SK-N-SH treated with all-trans-retinoic acid at 6 μM for 48 hours (cell line): Measurements from ENCODE around the gene TMIGD3.

ENCODE experiments used
- ATAC-seq: fragments of 200-7000 bp; cut with Tn5 transposase; 3 replicates; pipeline ENCODE4 v1.9.1; 2020; ENCODE audit warnings: mild to moderate bottlenecking, moderate library complexity
- ARNTL ChIP-seq: fragments of 450-650 bp; formaldehyde crosslinking; IDR thresholded peaks from 2 replicates; pipeline ENCODE4 v1.5.0; 2020; ENCODE audit warnings: low read depth, mild to moderate bottlenecking, moderate library complexity, borderline replicate concordance
- BACH2 ChIP-seq: fragments of 250-450 bp; sonication (Bioruptor Pico); IDR thresholded peaks from 2 replicates; pipeline ENCODE4 v1.9.0; 2021; ENCODE audit warnings: mild to moderate bottlenecking, borderline replicate concordance
- CSDC2 ChIP-seq: fragments of 250-450 bp; sonication (Bioruptor Pico); IDR thresholded peaks from 2 replicates; pipeline ENCODE4 v1.5.0; 2020; ENCODE audit warnings: mild to moderate bottlenecking, moderate library complexity
- ESRRG ChIP-seq: fragments of 250-450 bp; sonication (Bioruptor Pico); IDR thresholded peaks from 2 replicates; pipeline ENCODE4 v1.6.1; 2021; ENCODE audit warnings: mild to moderate bottlenecking
- GLIS3 ChIP-seq: fragments of 250-450 bp; sonication (Bioruptor Pico); IDR thresholded peaks from 2 replicates; pipeline ENCODE4 v1.5.0; 2020; ENCODE audit warnings: mild to moderate bottlenecking, moderate library complexity
- ISL1 ChIP-seq: fragments of 250-450 bp; sonication (Bioruptor Pico); IDR thresholded peaks from 2 replicates; pipeline ENCODE4 v2.1.2; 2022; ENCODE audit warnings: mild to moderate bottlenecking, moderate library complexity
- OSR1 ChIP-seq: fragments of 250-450 bp; sonication (Bioruptor Pico); IDR thresholded peaks from 2 replicates; pipeline ENCODE4 v1.8.0; 2022; ENCODE audit warnings: moderate library complexity, mild to moderate bottlenecking, inconsistent platforms
- PPARA ChIP-seq: fragments of 250-450 bp; sonication (Bioruptor Pico); IDR thresholded peaks from 2 replicates; pipeline ENCODE4 v1.5.0; 2020; ENCODE audit warnings: mild to moderate bottlenecking, borderline replicate concordance
- RARB ChIP-seq: fragments of 250-450 bp; sonication (Bioruptor Pico); IDR thresholded peaks from 2 replicates; pipeline ENCODE4 v1.8.0; 2021; ENCODE audit warnings: mild to moderate bottlenecking, moderate library complexity
- SNAI2 ChIP-seq: fragments of 250-450 bp; sonication (Bioruptor Pico); IDR thresholded peaks from 2 replicates; pipeline ENCODE4 v1.5.0; 2020; ENCODE audit warnings: mild to moderate bottlenecking, moderate library complexity
- TCF4 ChIP-seq: fragments of 250-450 bp; sonication (Bioruptor Pico); IDR thresholded peaks from 2 replicates; pipeline ENCODE4 v1.8.0; 2021; ENCODE audit warnings: mild to moderate bottlenecking, moderate library complexity, borderline replicate concordance
- TOX ChIP-seq: fragments of 250-450 bp; sonication (Bioruptor Pico); IDR thresholded peaks from 2 replicates; pipeline ENCODE4 v1.8.0; 2021; ENCODE audit warnings: mild to moderate bottlenecking, moderate library complexity, borderline replicate concordance
- ZC3H10 ChIP-seq: fragments of 250-450 bp; sonication (Bioruptor Pico); IDR thresholded peaks from 2 replicates; pipeline ENCODE4 v1.5.1; 2021; ENCODE audit warnings: mild to moderate bottlenecking, moderate library complexity
- ZFP3 ChIP-seq: fragments of 250-450 bp; sonication (Bioruptor Pico); IDR thresholded peaks from 2 replicates; pipeline ENCODE4 v1.5.0; 2020; ENCODE audit warnings: mild to moderate bottlenecking, moderate library complexity
- ZFP30 ChIP-seq: fragments of 450-650 bp; formaldehyde crosslinking; IDR thresholded peaks from 2 replicates; pipeline ENCODE4 v1.5.0; 2022; ENCODE audit warnings: mild to moderate bottlenecking, moderate library complexity
- ZNF565 ChIP-seq: fragments of 450-650 bp; formaldehyde crosslinking; conservative IDR thresholded peaks from 2 replicates; pipeline ENCODE4 v1.5.0; 2020; ENCODE audit warnings: low read depth, mild to moderate bottlenecking, moderate library complexity
- ZNF70 ChIP-seq: fragments of 450-650 bp; formaldehyde crosslinking; IDR thresholded peaks from 2 replicates; pipeline ENCODE4 v1.5.0; 2020; ENCODE audit warnings: mild to moderate bottlenecking, moderate library complexity
- ZNF8 ChIP-seq: fragments of 450-650 bp; formaldehyde crosslinking; IDR thresholded peaks from 2 replicates; pipeline ENCODE4 v1.5.0; 2020; ENCODE audit warnings: mild to moderate bottlenecking, moderate library complexity
- TF ChIP-seq, protein P1 (sequence below): fragments of 250-450 bp; sonication (Bioruptor Pico); IDR thresholded peaks from 2 replicates; pipeline ENCODE4 v1.8.0; 2020; ENCODE audit warnings: mild to moderate bottlenecking, moderate library complexity, borderline replicate concordance
- TF ChIP-seq, protein P2 (sequence below): fragments of 250-450 bp; sonication (Bioruptor Pico); IDR thresholded peaks from 2 replicates; pipeline ENCODE4 v1.8.0; 2021; ENCODE audit warnings: low read depth, mild to moderate bottlenecking, moderate library complexity, borderline replicate concordance
- TF ChIP-seq, protein P3 (sequence below): fragments of 250-450 bp; sonication (Bioruptor Pico); IDR thresholded peaks from 2 replicates; pipeline ENCODE4 v1.5.1; 2020; ENCODE audit warnings: low read depth, mild to moderate bottlenecking, moderate library complexity
- TF ChIP-seq, protein P4 (sequence below): fragments of 250-450 bp; sonication (Bioruptor Pico); IDR thresholded peaks from 2 replicates; pipeline ENCODE4 v1.5.1; 2021; ENCODE audit warnings: mild to moderate bottlenecking, moderate library complexity

The TMIGD3 gene

DNA sequence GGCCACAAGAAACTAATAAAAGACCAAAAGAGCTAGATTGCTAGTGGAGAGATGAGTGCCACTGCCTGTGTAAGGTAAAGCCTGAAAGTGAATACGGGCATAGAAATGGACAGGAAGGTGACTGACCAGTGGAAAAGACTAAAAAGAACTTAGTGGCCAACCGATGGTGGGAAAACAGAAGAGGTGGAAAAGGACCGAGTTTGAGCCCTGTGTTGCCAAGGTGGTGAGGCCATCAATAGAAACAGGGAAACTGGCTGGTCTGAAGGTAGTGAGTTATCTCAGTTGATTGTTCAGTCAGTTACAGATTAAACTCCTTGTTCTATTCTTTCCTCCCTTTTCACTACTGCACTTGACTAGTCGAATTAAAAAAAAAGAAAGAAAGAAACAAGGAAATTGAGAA lies 56.9 kb downstream of the TMIGD3 start (continued):
- no peak for TF ChIP-seq TCF4 (CRISPR knock-in tag)
- no peak for TF ChIP-seq CSDC2 (CRISPR knock-in tag)
- no peak for TF ChIP-seq BACH2 (CRISPR knock-in tag)
- TF ChIP-seq ZNF8 (CRISPR knock-in tag), result no peak

DNA sequence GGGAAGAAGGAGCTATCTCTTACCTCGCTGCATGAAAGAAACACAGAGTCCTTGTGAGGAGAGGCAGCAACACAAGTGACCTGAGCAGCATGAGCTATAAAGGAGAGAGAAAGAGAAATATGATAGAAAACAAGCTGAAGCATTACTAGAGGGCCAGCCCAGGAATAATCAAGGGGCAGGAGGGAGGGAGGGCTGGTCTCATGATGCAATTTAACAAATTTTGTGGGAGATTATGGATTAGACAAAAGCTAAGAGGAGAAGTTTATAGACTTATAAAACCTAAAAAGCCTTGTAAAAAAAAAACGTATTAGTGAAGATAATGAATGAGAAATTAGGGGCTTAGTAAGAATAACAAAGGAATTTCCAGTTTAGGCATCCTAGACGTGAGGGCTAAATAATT lies 59.4 kb downstream of the TMIGD3 start:
- ATAC-seq, result no peak
- no peak for TF ChIP-seq ZFP30 (CRISPR knock-in tag)
- TF ChIP-seq PPARA, result no peak
- no peak for TF ChIP-seq ZNF70 (CRISPR knock-in tag)
- TF ChIP-seq, protein P1, sequence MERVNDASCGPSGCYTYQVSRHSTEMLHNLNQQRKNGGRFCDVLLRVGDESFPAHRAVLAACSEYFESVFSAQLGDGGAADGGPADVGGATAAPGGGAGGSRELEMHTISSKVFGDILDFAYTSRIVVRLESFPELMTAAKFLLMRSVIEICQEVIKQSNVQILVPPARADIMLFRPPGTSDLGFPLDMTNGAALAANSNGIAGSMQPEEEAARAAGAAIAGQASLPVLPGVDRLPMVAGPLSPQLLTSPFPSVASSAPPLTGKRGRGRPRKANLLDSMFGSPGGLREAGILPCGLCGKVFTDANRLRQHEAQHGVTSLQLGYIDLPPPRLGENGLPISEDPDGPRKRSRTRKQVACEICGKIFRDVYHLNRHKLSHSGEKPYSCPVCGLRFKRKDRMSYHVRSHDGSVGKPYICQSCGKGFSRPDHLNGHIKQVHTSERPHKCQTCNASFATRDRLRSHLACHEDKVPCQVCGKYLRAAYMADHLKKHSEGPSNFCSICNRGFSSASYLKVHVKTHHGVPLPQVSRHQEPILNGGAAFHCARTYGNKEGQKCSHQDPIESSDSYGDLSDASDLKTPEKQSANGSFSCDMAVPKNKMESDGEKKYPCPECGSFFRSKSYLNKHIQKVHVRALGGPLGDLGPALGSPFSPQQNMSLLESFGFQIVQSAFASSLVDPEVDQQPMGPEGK (CRISPR knock-in tag), result no peak
- TF ChIP-seq ZC3H10 (CRISPR knock-in tag), result no peak
- TF ChIP-seq ZNF8 (CRISPR knock-in tag), result no peak
- no peak for TF ChIP-seq ZFP3 (CRISPR knock-in tag)
- TF ChIP-seq ESRRG (CRISPR knock-in tag), result no peak
- TF ChIP-seq ZNF565, result no peak
- TF ChIP-seq BACH2 (CRISPR knock-in tag), result no peak
- TF ChIP-seq, protein P2, sequence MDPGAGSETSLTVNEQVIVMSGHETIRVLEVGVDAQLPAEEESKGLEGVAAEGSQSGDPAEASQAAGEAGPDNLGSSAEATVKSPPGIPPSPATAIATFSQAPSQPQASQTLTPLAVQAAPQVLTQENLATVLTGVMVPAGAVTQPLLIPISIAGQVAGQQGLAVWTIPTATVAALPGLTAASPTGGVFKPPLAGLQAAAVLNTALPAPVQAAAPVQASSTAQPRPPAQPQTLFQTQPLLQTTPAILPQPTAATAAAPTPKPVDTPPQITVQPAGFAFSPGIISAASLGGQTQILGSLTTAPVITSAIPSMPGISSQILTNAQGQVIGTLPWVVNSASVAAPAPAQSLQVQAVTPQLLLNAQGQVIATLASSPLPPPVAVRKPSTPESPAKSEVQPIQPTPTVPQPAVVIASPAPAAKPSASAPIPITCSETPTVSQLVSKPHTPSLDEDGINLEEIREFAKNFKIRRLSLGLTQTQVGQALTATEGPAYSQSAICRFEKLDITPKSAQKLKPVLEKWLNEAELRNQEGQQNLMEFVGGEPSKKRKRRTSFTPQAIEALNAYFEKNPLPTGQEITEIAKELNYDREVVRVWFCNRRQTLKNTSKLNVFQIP (CRISPR knock-in tag), result no peak
- no peak for TF ChIP-seq TCF4 (CRISPR knock-in tag)
- no peak for TF ChIP-seq SNAI2 (CRISPR knock-in tag)
- no peak for TF ChIP-seq ARNTL (CRISPR knock-in tag)
- TF ChIP-seq, protein P3, sequence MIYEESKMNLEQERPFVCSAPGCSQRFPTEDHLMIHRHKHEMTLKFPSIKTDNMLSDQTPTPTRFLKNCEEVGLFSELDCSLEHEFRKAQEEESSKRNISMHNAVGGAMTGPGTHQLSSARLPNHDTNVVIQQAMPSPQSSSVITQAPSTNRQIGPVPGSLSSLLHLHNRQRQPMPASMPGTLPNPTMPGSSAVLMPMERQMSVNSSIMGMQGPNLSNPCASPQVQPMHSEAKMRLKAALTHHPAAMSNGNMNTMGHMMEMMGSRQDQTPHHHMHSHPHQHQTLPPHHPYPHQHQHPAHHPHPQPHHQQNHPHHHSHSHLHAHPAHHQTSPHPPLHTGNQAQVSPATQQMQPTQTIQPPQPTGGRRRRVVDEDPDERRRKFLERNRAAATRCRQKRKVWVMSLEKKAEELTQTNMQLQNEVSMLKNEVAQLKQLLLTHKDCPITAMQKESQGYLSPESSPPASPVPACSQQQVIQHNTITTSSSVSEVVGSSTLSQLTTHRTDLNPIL (CRISPR knock-in tag), result no peak
- TF ChIP-seq CSDC2 (CRISPR knock-in tag), result no peak
- TF ChIP-seq, all 23 proteins: peak for 0

DNA sequence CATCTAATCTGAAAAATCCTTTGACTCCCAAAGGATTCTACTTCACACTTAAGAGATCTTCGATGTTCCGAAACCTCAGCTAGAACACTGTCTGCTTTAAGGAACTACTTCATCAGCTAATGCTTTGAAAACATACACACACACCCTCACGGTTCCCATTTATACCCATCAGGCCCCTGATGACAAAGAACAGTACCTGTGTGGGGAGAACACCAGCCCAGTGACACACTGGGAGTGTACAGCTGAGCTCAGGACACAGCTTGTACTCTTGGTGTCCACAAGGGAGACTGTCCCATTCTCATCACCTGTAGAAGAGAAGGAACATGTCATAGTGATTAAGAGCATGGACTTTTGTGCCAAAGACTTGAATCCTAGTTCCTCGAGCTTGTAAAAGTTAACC lies 61.0 kb downstream of the TMIGD3 start:
- no peak for TF ChIP-seq ARNTL (CRISPR knock-in tag)
- no peak for ATAC-seq

DNA sequence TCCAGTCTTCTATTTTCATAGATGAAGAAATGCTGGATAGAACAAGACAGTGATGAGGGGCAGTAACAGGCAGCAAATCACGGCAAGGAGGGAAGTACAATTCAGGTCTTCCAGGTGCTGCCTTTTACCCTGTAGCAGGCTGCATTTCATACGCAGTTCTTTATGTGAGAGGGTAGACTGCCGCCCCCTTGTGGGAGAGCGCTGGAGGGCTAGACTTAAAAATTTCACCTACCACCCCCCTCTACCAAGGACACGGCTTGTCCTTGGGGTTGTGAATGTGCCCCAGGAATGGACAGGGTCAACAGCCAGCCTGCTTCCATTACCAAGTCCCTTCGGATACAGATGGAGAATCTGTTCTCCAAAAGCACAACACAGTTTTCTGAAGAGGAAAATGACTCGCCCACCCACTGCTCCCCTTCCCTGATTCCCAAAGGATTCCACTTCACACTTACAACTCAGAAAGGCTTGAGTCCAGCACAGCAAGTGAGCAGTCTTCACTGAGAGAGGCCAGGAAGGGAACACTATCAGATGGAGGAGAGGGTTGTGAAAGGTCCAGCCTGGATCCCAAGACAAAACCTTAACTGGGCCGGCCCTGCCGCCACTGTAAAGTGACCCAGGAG lies 61.8 kb downstream of the TMIGD3 start:
- ATAC-seq, result peak; percentile 61; the same call in 2 of the 3 replicates
- no peak for TF ChIP-seq RARB (CRISPR knock-in tag)
- TF ChIP-seq CSDC2 (CRISPR knock-in tag), result no peak
- TF ChIP-seq, protein P4, sequence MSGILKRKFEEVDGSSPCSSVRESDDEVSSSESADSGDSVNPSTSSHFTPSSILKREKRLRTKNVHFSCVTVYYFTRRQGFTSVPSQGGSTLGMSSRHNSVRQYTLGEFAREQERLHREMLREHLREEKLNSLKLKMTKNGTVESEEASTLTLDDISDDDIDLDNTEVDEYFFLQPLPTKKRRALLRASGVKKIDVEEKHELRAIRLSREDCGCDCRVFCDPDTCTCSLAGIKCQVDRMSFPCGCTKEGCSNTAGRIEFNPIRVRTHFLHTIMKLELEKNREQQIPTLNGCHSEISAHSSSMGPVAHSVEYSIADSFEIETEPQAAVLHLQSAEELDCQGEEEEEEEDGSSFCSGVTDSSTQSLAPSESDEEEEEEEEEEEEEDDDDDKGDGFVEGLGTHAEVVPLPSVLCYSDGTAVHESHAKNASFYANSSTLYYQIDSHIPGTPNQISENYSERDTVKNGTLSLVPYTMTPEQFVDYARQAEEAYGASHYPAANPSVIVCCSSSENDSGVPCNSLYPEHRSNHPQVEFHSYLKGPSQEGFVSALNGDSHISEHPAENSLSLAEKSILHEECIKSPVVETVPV (CRISPR knock-in tag), result no peak
- no peak for TF ChIP-seq ZFP30 (CRISPR knock-in tag)
- no peak for TF ChIP-seq BACH2 (CRISPR knock-in tag)
- TF ChIP-seq TOX (CRISPR knock-in tag), result no peak
- no peak for TF ChIP-seq TCF4 (CRISPR knock-in tag)
- TF ChIP-seq, protein P3 (CRISPR knock-in tag), result no peak
- TF ChIP-seq GLIS3 (CRISPR knock-in tag), result no peak
- no peak for TF ChIP-seq ZFP3 (CRISPR knock-in tag)
- no peak for TF ChIP-seq ZNF70 (CRISPR knock-in tag)
- TF ChIP-seq, protein P1 (CRISPR knock-in tag), result no peak
- no peak for TF ChIP-seq ISL1
- no peak for TF ChIP-seq ARNTL (CRISPR knock-in tag)
- no peak for TF ChIP-seq OSR1 (CRISPR knock-in tag)
- TF ChIP-seq ESRRG (CRISPR knock-in tag), result no peak
- TF ChIP-seq, protein P2 (CRISPR knock-in tag), result no peak
- no peak for TF ChIP-seq PPARA
- no peak for TF ChIP-seq ZNF565
